Ovary (tissue), 3 donors: ENCODE measurements around the gene MAP3K2.

ENCODE experiments used
- CTCF ChIP-seq, 3 donors: fragments of 450-650 bp in 2 of 3; fragments of 200-600 bp in 1 of 3; IDR thresholded peaks; one replicate each; pipeline versions ENCODE4 v1.5.1 to v1.8.0; 2016 to 2022; ENCODE audit warnings: antibody characterized with exemption in 3 of 3, mild to moderate bottlenecking in 1 of 3
- POLR2A ChIP-seq: fragments of 450-650 bp; IDR thresholded peaks from one replicate; pipeline ENCODE4 v1.6.1; 2017; ENCODE audit warnings: antibody characterized with exemption, mild to moderate bottlenecking, moderate library complexity
- donor health status: DM: no; HTN: no; CAD: no.

DNA sequence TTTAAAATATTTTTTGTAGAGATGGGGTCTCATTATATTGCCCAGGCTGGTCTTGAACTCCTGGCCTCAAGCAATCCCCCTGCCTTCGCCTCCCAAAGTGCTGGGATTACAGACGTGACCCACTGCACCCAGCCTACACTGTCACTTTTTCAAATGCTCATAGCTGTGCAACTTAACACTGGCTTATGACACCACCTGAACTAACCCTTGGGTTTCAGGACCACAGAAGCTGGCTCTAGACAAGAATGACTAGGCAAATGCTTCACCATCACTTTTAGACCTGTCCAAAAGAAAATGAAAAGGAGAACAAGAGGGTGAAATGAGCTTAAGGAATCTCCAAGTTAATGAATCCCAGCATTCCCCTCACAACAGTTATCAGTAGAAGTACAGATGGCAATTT, 107.1 kb downstream of the MAP3K2 start:
- TF ChIP-seq CTCF (IDR thresholded peaks at IDR 0.05) (no peak), POLR2A (no peak)
